ENCODE data around the gene RTN4R.

- TF ChIP-seq POLR2A (IDR thresholded peaks at IDR 0.05; ENCODE audit: low read depth): no peak
- TF ChIP-seq EP300 (IDR thresholded peaks at IDR 0.05): no peak
- no peak for TF ChIP-seq POLR2AphosphoS5 (IDR thresholded peaks at IDR 0.05)
Observed at GRCh38 chr22:20225693-20225966, 42.5 kb downstream of the RTN4R start.
